GM21447 (cell line): Measurements from ENCODE around the gene MOBP.
A peak's percentile ranks its signal among the peaks of the same experiment; 100 is the strongest.
"Not testable (repeated sequence)": the region's sequence is repeated elsewhere in the genome, so short reads cannot be mapped to it uniquely, and the experiment has no call there.

Experiments
- ATAC-seq: cut with Tn5 transposase; IDR thresholded peaks from one replicate; pipeline ENCODE4 v1.9.1; 2021; ENCODE audit not compliant: unreplicated experiment

The MOBP gene

GRCh38 chr3:39448506-39449233 lies 18.8 kb upstream of the MOBP start:
- ATAC-seq, result no peak

- ATAC-seq, result no peak
These were observed 17.7 kb upstream of the MOBP start for GRCh38 chr3:39449796-39450195.

GRCh38 chr3:39453134-39453533 lies 14.3 kb upstream of the MOBP start:
- peak; percentile 78 for ATAC-seq

GRCh38 chr3:39453872-39454271 lies 13.6 kb upstream of the MOBP start:
- not testable (repeated sequence) for ATAC-seq

GRCh38 chr3:39454591-39455217 lies 12.8 kb upstream of the MOBP start:
- ATAC-seq, result no peak

- no peak for ATAC-seq
These were observed 11.3 kb upstream of the MOBP start for GRCh38 chr3:39456159-39456558.

- no peak for ATAC-seq
These were observed 10.1 kb upstream of the MOBP start for GRCh38 chr3:39457361-39457760.

- not testable (repeated sequence) for ATAC-seq
These were observed 8.9 kb upstream of the MOBP start for GRCh38 chr3:39458579-39458978.

- no peak for ATAC-seq
These were observed 6.8 kb upstream of the MOBP start for GRCh38 chr3:39460677-39461076.

GRCh38 chr3:39463269-39463668 lies 4.2 kb upstream of the MOBP start:
- ATAC-seq, result no peak

GRCh38 chr3:39466988-39467387 lies 492 bp upstream of the MOBP start:
- ATAC-seq, result no peak

- ATAC-seq, result no peak
These were observed 592 bp downstream of the MOBP start for GRCh38 chr3:39468108-39468436.

- ATAC-seq, result no peak
These were observed 1.8 kb downstream of the MOBP start for GRCh38 chr3:39469258-39469657.

GRCh38 chr3:39469945-39470344 lies 2.5 kb downstream of the MOBP start:
- ATAC-seq, result no peak

- ATAC-seq, result no peak
These were observed 4.2 kb downstream of the MOBP start for GRCh38 chr3:39471652-39472051.

- no peak for ATAC-seq
These were observed 6.1 kb downstream of the MOBP start for GRCh38 chr3:39473452-39474125.

GRCh38 chr3:39474126-39474515 lies 6.6 kb downstream of the MOBP start:
- no peak for ATAC-seq

GRCh38 chr3:39476783-39477182 lies 9.3 kb downstream of the MOBP start:
- ATAC-seq, result no peak

- ATAC-seq, result no peak
These were observed 10.7 kb downstream of the MOBP start for GRCh38 chr3:39478226-39478625.

GRCh38 chr3:39479701-39480414 lies 12.4 kb downstream of the MOBP start:
- no peak for ATAC-seq

- no peak for ATAC-seq
These were observed 18.1 kb downstream of the MOBP start for GRCh38 chr3:39485547-39485946.

- no peak for ATAC-seq
These were observed 23.5 kb downstream of the MOBP start for GRCh38 chr3:39491014-39491413.
